ENCODE data around the gene TMEM145.

DNA sequence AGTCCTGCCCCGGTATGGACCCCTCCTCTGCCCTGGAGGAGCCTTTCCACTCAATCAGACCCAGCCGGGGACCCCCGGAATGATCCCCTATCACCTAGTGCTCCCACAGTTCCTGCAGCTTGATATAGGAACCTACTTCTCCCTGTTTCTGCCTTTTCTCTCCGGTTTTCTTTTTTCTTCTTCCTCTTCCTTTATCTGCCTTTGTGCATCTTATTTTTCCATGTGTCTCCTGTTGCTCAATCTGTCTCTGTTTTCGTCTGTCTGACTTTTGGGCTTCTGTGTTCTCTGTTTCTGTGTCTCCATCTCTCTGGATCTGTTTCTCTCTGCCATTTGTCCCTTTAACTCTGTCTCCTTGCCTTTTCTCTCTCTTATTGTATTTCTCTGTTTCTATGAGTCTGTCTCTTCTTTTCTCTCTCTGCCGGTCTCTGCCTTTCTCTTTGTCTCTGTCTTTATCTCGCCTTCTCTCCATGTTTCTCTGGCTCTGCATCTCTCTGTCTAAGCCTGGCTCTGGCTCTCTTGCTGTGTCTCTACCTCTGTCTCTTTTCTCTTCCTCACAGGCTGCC is 22.3 kb downstream of the TMEM145 start:
- TF ChIP-seq, protein P1, sequence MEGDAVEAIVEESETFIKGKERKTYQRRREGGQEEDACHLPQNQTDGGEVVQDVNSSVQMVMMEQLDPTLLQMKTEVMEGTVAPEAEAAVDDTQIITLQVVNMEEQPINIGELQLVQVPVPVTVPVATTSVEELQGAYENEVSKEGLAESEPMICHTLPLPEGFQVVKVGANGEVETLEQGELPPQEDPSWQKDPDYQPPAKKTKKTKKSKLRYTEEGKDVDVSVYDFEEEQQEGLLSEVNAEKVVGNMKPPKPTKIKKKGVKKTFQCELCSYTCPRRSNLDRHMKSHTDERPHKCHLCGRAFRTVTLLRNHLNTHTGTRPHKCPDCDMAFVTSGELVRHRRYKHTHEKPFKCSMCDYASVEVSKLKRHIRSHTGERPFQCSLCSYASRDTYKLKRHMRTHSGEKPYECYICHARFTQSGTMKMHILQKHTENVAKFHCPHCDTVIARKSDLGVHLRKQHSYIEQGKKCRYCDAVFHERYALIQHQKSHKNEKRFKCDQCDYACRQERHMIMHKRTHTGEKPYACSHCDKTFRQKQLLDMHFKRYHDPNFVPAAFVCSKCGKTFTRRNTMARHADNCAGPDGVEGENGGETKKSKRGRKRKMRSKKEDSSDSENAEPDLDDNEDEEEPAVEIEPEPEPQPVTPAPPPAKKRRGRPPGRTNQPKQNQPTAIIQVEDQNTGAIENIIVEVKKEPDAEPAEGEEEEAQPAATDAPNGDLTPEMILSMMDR (IDR thresholded peaks at IDR 0.05), result no peak
- TF ChIP-seq EP300 (IDR thresholded peaks at IDR 0.05), result no peak
